ENCODE data around the gene RABGAP1L.
"Not testable (repeated sequence)": the region's sequence is repeated elsewhere in the genome, so short reads cannot be mapped to it uniquely, and the experiment has no call there.

The RABGAP1L gene

DNA sequence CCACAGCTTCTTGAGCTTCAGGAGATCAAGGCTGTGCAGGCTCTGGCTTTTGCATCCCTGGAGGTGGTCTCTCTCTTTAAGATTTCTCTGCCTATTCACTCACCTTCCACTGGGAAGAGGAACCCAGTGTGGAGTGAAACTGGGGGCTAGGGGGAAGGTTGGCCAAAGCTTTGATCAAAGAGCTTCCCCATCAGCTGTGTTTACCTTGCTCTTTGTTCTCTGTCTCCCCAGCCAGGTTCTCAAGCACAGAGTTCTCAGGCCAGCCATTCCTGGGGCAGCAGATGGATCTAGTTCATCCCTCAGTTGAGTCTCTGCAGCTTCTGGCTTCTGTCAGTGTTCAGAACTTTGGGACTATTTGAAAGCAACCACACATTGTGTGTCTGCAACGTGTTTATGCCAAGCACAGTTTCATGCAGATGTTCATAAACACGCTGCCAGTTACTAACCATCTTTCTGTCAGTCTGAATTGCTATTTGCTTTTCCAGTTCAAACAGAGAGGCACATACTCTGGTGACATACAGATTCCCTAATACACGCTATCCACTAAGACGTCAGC, 881.1 kb downstream of the RABGAP1L start:
- peaks cover 7 to 10% of the 10 kb centered on the region in 2 donors for H3K4me1 ChIP-seq (ENCODE audit: control insufficient read depth in 2 of 2, insufficient read depth in 1 of 2, low read depth in 1 of 2, low read length in 2 of 2)
- no peaks in the 10 kb centered on the region for H3K79me1 ChIP-seq (ENCODE audit: low read depth, low read length)
- H3K23ac ChIP-seq (ENCODE audit: low read depth, low read length, poor library complexity): no peak overlapping the region
- no peak overlapping the region for H3K18ac ChIP-seq (ENCODE audit: low read length)
- no peak for DNase-seq (ENCODE audit: low spot score)
- H3K4me2 ChIP-seq (ENCODE audit: insufficient read depth, low read length, poor library complexity, severe bottlenecking): no peak overlapping the region
- no peak overlapping the region for H3K4me3 ChIP-seq (ENCODE audit: low read length in 2 of 2)
- H2BK5ac ChIP-seq (ENCODE audit: low read length): no peak overlapping the region
- no peak overlapping the region for H2BK15ac ChIP-seq (ENCODE audit: low read length)
- no peak overlapping the region for H2BK12ac ChIP-seq (ENCODE audit: low read length)
- H3K36me3 ChIP-seq (replicated peaks in 1 of 2; ENCODE audit: control insufficient read depth in 2 of 2, insufficient read depth in 2 of 2, low read length in 2 of 2): no peaks in the 10 kb centered on the region
- H3K9me3 ChIP-seq (replicated peaks in 1 of 2; ENCODE audit: control insufficient read depth in 2 of 2, insufficient read depth in 1 of 2, low read depth in 1 of 2, low read length in 2 of 2): peaks cover 0 to 4% of the 10 kb centered on the region in 2 donors
- no peak overlapping the region for H3K14ac ChIP-seq (ENCODE audit: low read length)
- H3K27ac ChIP-seq (replicated peaks; ENCODE audit: low read length): no peak overlapping the region
- WGBS, 2 donors (ENCODE audit: extremely low coverage in 2 of 2, insufficient read length in 2 of 2, insufficient replicate concordance in 1 of 2): no CpG with 5 or more reads among the region's 4 CpGs
- H3K9ac ChIP-seq (ENCODE audit: low read depth, low read length, poor library complexity): no peak overlapping the region
- H2AK5ac ChIP-seq (ENCODE audit: low read depth, low read length): no peak overlapping the region
- H3K27me3 ChIP-seq (ENCODE audit: control insufficient read depth in 3 of 3, insufficient read depth in 3 of 3, low read depth in 1 of 3, low read length in 3 of 3): no peaks in the 10 kb centered on the region
- H2BK120ac ChIP-seq (ENCODE audit: low read depth, low read length): no peak overlapping the region
- H4K8ac ChIP-seq (ENCODE audit: low read depth, low read length): no peak overlapping the region
- H2AFZ ChIP-seq (ENCODE audit: low read length): no peak overlapping the region
- no peak overlapping the region for H4K91ac ChIP-seq (ENCODE audit: low read depth, low read length, poor library complexity)
- H3K4ac ChIP-seq (ENCODE audit: low read length): no peak overlapping the region

DNA sequence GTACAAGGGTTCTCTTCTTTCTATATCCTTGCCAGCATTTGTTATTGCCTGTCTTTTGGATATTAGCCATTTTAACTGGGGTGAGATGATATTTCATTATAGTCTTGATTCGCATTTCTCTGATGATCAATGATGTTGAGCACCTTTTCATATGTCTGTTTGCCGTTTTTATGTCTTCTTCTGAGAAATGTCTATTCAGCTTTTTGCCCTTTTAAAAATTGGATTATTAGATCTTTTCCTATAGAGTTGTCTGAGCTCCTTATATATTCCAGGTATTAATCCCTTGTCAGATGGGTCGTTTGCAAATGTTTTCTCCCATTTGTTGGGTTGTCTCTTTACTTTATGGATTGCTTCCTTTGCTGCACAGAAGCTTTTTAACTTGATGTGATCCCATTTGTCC, 883.3 kb downstream of the RABGAP1L start:
- no peak overlapping the region for H3K4ac ChIP-seq (ENCODE audit: low read length)
- no peaks in the 10 kb centered on the region for H3K27me3 ChIP-seq (ENCODE audit: control insufficient read depth in 3 of 3, insufficient read depth in 3 of 3, low read depth in 1 of 3, low read length in 3 of 3)
- H3K36me3 ChIP-seq (replicated peaks in 1 of 2; ENCODE audit: control insufficient read depth in 2 of 2, insufficient read depth in 2 of 2, low read length in 2 of 2): no peaks in the 10 kb centered on the region
- peaks cover 7 to 10% of the 10 kb centered on the region in 2 donors for H3K4me1 ChIP-seq (ENCODE audit: control insufficient read depth in 2 of 2, insufficient read depth in 1 of 2, low read depth in 1 of 2, low read length in 2 of 2)
- no peak overlapping the region for H3K27ac ChIP-seq (replicated peaks; ENCODE audit: low read length)
- no peak overlapping the region for H4K91ac ChIP-seq (ENCODE audit: low read depth, low read length, poor library complexity)
- no peak overlapping the region for H2BK12ac ChIP-seq (ENCODE audit: low read length)
- H2AK5ac ChIP-seq (ENCODE audit: low read depth, low read length): no peak overlapping the region
- H2BK15ac ChIP-seq (ENCODE audit: low read length): no peak overlapping the region
- H2AFZ ChIP-seq (ENCODE audit: low read length): no peak overlapping the region
- H3K9me3 ChIP-seq (replicated peaks in 1 of 2; ENCODE audit: control insufficient read depth in 2 of 2, insufficient read depth in 1 of 2, low read depth in 1 of 2, low read length in 2 of 2): peaks cover 0 to 4% of the 10 kb centered on the region in 2 donors
- no peak overlapping the region for H2BK5ac ChIP-seq (ENCODE audit: low read length)
- H3K4me3 ChIP-seq (ENCODE audit: low read length in 2 of 2): no peak overlapping the region
- no peak overlapping the region for H3K14ac ChIP-seq (ENCODE audit: low read length)
- H3K79me1 ChIP-seq (ENCODE audit: low read depth, low read length): no peaks in the 10 kb centered on the region
- WGBS, 2 donors (ENCODE audit: extremely low coverage in 2 of 2, insufficient read length in 2 of 2, insufficient replicate concordance in 1 of 2): no CpG with 5 or more reads among the region's 3 CpGs
- H3K9ac ChIP-seq (ENCODE audit: low read depth, low read length, poor library complexity): no peak overlapping the region
- no peak overlapping the region for H2BK120ac ChIP-seq (ENCODE audit: low read depth, low read length)
- DNase-seq (ENCODE audit: low spot score): no peak
- no peak overlapping the region for H3K18ac ChIP-seq (ENCODE audit: low read length)
- H3K4me2 ChIP-seq (ENCODE audit: insufficient read depth, low read length, poor library complexity, severe bottlenecking): no peak overlapping the region
- H3K23ac ChIP-seq (ENCODE audit: low read depth, low read length, poor library complexity): no peak overlapping the region
- H4K8ac ChIP-seq (ENCODE audit: low read depth, low read length): no peak overlapping the region

DNA sequence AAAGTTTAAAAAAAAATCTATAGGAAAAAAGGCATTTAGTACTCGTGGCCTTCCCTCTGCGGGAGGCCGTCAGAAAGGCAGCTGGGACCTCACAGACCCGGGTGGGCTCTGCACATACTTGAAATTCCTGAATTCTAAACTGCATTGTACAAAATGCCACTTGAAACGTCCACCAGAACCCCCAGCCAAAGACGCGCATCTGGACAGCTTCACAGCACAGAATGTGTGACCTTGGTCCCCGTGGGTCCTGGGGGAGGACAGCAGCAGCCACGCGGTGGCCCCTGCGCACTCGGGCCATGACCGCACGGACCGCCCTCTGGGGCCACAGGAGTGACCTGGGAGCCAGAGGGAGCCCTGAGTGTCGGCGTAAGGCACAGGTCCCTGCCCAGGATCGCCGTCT, 884.5 kb downstream of the RABGAP1L start:
- Histone ChIP-seq H3K79me1 (ENCODE audit: low read depth, low read length) (no peaks in the 10 kb centered on the region), H3K18ac (ENCODE audit: low read length) (peak overlapping the region; percentile 97), H3K36me3 (replicated peaks in 1 of 2; ENCODE audit: control insufficient read depth in 2 of 2, insufficient read depth in 2 of 2, low read length in 2 of 2) (no peaks in the 10 kb centered on the region), H3K4me3 (ENCODE audit: low read length in 2 of 2) (no peak overlapping the region), H2AFZ (ENCODE audit: low read length) (peak overlapping the region; percentile 85), H3K4me2 (ENCODE audit: insufficient read depth, low read length, poor library complexity, severe bottlenecking) (no peak overlapping the region), H2AK5ac (ENCODE audit: low read depth, low read length) (peak overlapping the region; percentile 83), H2BK5ac (ENCODE audit: low read length) (no peak overlapping the region), H4K91ac (ENCODE audit: low read depth, low read length, poor library complexity) (peak overlapping the region; percentile 97), H3K4ac (ENCODE audit: low read length) (peak overlapping the region; percentile 87), H3K14ac (ENCODE audit: low read length) (no peak overlapping the region), H2BK15ac (ENCODE audit: low read length) (no peak overlapping the region), H3K27me3 (ENCODE audit: control insufficient read depth in 3 of 3, insufficient read depth in 3 of 3, low read depth in 1 of 3, low read length in 3 of 3) (no peaks in the 10 kb centered on the region), H2BK120ac (ENCODE audit: low read depth, low read length) (peak overlapping the region; percentile 93), H3K4me1 (ENCODE audit: control insufficient read depth in 2 of 2, insufficient read depth in 1 of 2, low read depth in 1 of 2, low read length in 2 of 2) (peaks cover 7 to 10% of the 10 kb centered on the region in 2 donors), H4K8ac (ENCODE audit: low read depth, low read length) (peak overlapping the region; percentile 98), H3K23ac (ENCODE audit: low read depth, low read length, poor library complexity) (peak overlapping the region; percentile 60), H2BK12ac (ENCODE audit: low read length) (peak overlapping the region; percentile 93), H3K9ac (ENCODE audit: low read depth, low read length, poor library complexity) (no peak overlapping the region), H3K9me3 (replicated peaks in 1 of 2; ENCODE audit: control insufficient read depth in 2 of 2, insufficient read depth in 1 of 2, low read depth in 1 of 2, low read length in 2 of 2) (peaks cover 0 to 4% of the 10 kb centered on the region in 2 donors), H3K27ac (replicated peaks; ENCODE audit: low read length) (peak overlapping the region; percentile 42)
- WGBS, 2 donors (ENCODE audit: extremely low coverage in 2 of 2, insufficient read length in 2 of 2, insufficient replicate concordance in 1 of 2): no CpG with 5 or more reads among the region's 19 CpGs
- peak; percentile 45 for DNase-seq (ENCODE audit: low spot score)

DNA sequence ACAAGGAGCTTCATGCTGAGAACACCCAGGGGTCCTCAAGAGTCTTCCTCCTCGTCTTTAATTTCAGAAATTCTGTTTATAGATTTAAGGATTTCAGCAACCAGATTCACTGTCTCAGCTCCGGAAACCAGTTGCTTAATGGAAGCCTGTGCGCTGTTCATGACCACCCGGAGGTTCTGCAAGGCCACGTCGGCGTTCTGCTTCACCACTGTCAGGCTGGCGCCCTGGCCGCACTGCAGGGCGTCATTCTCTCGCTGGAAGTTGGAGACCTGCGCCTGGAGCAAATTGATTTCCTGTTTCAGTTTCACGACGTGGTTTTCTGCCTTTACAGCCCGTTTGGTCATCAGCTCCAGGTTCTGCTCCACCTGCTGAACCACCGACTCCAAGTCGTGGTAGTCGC, 885.3 kb downstream of the RABGAP1L start:
- Histone ChIP-seq H2AK5ac (ENCODE audit: low read depth, low read length) (peak overlapping the region; percentile 32), H2BK5ac (ENCODE audit: low read length) (peak overlapping the region; percentile 39), H4K8ac (ENCODE audit: low read depth, low read length) (peak overlapping the region; percentile 65), H3K4me1 (ENCODE audit: control insufficient read depth in 2 of 2, insufficient read depth in 1 of 2, low read depth in 1 of 2, low read length in 2 of 2) (peaks cover 7 to 10% of the 10 kb centered on the region in 2 donors), H3K18ac (ENCODE audit: low read length) (peak overlapping the region; percentile 48), H2AFZ (ENCODE audit: low read length) (peak overlapping the region; percentile 85), H2BK12ac (ENCODE audit: low read length) (peak overlapping the region; percentile 47)
- not testable (repeated sequence) for DNase-seq (ENCODE audit: low spot score); H3K9me3 ChIP-seq (replicated peaks in 1 of 2; ENCODE audit: control insufficient read depth in 2 of 2, insufficient read depth in 1 of 2, low read depth in 1 of 2, low read length in 2 of 2); H3K36me3 ChIP-seq (replicated peaks in 1 of 2; ENCODE audit: control insufficient read depth in 2 of 2, insufficient read depth in 2 of 2, low read length in 2 of 2); H3K79me1 ChIP-seq (ENCODE audit: low read depth, low read length); H3K27me3 ChIP-seq (ENCODE audit: control insufficient read depth in 3 of 3, insufficient read depth in 3 of 3, low read depth in 1 of 3, low read length in 3 of 3); H3K4me3 ChIP-seq (ENCODE audit: low read length in 2 of 2); H2BK120ac ChIP-seq (ENCODE audit: low read depth, low read length); H3K14ac ChIP-seq (ENCODE audit: low read length); H2BK15ac ChIP-seq (ENCODE audit: low read length); H3K4me2 ChIP-seq (ENCODE audit: insufficient read depth, low read length, poor library complexity, severe bottlenecking); H4K91ac ChIP-seq (ENCODE audit: low read depth, low read length, poor library complexity); H3K9ac ChIP-seq (ENCODE audit: low read depth, low read length, poor library complexity); H3K27ac ChIP-seq (replicated peaks; ENCODE audit: low read length); H3K4ac ChIP-seq (ENCODE audit: low read length); H3K23ac ChIP-seq (ENCODE audit: low read depth, low read length, poor library complexity)
- WGBS, 2 donors (ENCODE audit: extremely low coverage in 2 of 2, insufficient read length in 2 of 2, insufficient replicate concordance in 1 of 2): no CpG with 5 or more reads among the region's 18 CpGs

Data from neuronal stem cell (in vitro differentiated cells).